ENCODE results near the gene LPO.

LPO gene

DNA sequence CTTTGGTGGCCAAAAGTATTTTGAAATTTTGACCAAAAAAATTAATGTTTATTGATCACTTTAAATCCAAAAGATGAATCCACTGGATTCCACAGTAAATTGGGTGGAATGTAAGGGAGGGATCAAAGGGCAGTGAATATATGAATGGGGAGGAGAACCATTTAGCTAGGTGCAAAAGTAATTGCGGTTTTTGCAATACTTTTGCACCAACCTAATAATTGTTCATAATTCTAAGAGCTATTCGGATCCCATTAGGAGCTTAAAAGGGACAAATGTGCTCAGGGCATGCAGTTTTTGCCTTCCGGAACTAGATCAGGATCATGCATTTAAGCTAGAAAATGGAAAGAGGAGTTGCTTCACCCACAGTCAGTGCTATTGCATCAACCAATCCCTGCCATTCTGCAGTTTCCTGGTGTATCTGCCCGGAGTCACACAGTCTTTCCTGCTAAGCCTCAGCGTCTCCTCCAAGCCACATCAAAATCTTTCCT is at the start of gene LPO:
TSS of gene LPO (plus strand) at position 438 of the 488 bp plus-strand sequence. CDS start 4,396 bp downstream, outside the sequence.
- no peak for DNase-seq

DNA sequence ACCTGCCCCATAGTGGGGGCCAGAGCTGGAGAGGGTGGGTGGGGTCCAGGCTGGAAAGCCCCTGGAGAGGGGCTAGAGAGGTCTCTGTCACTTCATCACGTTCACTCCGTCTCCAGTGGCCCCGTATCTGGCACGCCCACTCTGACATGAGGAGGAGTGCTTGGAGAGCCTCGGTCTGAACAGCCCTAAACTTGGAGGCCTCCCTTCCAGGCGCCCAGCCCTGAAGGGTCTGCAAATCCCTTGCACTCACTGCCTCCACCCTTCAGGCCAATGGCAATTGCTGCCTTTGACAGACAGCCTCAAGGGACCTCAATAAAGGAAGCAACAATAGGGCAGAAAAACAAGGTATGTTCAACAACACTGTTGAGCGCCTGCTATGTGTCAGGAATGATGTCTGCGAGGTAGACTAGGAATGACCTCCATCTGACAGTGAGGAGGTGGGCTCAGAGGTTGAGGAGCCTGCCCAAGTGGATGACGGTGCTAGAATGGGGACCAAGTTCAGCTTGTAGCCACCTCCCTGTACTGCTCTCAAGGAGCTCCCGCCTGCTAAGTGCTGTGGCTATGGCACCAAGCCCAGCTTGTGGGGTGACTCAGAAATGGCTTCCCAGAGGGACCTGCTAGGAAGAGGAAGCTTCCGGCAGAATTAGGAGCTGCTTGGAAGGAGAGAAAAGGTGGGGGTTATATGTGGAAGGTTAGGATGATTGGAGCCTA is 48.8 kb upstream of the LPO start:
- peak; percentile 69 for DNase-seq

DNA sequence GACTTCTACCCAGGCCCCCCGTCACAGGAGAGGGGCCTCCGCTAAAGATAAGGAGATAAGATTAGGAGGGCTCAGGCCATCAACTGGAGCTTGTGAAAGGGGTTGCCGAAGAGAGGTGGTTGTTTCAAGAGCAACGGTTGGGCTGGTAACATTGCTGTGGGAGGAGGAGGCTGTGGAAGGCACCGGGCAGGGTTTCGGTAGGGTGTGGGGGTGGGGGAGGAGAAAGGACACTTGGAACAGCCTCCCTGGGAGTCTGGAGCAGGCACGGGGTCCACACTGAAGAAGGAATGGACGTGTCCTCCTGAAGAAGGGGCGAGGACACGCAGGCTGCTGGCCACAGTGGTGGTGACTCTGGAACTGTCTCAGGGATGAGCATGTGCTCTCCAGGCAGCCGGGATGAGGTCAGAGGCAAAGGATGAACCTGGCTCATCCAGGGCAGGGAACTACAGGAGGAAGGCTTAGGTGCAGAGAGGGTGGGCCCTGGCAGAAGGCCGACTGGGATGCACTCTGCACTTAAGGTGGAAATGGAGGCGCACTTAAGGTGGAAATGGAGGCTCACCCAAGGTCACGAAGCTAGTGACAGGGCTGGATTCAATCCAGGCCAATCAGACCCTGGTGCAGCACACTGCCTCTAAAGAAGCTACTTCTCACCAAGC is 47.0 kb upstream of the LPO start:
- no peak for DNase-seq

DNA sequence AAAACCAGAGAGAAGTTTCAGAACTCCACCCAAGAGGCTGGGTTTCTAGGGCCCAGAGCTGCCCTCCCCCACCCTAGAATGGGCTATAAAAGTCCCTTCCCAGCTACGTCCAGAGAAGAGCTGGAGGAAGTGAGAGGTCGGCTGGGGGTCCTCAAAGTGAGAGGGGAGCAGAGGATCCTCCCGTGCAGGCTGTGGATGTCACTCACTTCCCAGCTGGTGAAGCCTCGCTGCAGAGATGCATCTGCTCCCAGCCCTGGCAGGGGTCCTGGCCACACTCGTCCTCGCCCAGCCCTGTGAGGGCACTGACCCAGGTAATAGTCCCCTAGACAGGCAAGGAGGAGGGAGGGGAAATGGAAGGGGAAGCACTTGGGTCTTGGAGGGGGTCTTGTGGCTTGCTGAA is 45.8 kb upstream of the LPO start, which contains the start of gene EPX:
TSS of gene EPX (plus strand) at position 115 of the 400 bp plus-strand sequence. CDS start at position 236, 121 bp downstream.
- DNase-seq: no peak

DNA sequence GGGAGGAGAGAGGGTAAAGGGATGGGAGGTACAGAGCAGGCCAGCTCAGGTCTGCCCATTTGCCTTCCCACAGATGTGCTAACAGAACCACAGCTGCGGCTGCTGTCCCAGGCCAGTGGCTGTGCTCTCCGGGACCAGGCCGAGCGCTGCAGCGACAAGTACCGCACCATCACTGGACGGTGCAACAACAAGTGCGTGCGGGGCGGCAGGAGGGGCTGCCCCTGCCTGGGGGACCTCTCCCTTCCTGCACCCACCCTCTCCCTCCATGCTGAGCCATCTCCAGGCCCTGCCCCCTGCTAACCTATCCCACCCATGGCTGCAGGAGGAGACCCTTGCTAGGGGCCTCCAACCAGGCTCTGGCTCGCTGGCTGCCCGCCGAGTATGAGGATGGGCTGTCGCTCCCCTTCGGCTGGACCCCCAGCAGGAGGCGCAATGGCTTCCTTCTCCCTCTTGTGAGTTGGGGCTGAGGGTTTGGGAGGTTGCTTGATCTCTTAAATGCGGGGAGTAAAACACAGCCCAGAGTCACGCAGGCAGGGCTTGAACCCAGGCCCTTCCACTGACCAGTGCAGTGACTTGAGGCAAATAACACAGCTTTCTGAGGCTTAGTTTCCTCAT is 44.6 kb upstream of the LPO start:
- DNase-seq: no peak

DNA sequence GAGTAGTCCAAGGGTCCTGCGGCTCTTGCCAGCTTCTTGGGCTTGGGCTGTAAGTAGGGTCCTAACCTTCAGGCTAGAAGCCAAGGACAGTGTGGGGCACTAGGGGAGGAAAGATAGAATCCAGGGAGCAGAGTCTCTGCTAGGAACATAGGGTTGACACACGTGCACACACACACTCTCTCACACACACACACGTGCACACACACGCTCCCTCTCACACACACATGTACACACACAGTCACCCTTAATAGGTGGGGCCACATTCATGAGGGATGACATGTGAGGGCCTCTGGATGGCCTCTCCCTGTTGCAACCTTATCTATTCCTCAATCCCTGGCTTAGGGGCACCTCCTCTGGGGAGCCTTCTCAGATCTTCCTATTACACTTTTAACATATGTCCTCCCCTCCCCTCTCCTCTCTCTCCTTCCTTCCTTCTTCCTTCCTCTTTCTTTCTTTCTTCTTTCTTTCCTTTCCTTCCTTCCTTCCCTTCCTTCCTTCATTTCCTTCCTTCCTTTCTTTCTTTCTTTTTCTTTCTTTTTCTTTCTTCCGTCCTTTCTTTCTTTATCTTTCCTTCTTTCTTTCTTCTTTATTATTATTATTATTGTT is 42.8 kb upstream of the LPO start:
- DNase-seq: no peak

DNA sequence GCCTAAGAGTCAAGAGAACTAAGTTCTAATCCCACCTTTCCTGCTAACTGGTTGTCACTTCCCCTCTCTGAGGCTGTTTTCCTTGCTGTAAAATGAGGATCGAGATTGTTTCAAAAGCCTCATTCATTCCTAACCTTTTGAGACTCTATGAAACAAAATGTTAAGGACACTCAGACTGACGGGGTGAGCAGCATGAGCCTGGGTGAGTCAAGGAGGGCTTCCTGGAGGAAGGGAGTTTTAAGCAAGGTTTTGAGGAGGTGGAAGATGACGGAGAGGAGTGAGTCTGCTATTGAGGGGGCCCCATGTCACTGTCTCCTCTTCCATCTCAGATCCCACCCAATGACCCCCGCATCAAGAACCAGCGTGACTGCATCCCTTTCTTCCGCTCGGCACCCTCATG is 41.8 kb upstream of the LPO start:
- DNase-seq: no peak

DNA sequence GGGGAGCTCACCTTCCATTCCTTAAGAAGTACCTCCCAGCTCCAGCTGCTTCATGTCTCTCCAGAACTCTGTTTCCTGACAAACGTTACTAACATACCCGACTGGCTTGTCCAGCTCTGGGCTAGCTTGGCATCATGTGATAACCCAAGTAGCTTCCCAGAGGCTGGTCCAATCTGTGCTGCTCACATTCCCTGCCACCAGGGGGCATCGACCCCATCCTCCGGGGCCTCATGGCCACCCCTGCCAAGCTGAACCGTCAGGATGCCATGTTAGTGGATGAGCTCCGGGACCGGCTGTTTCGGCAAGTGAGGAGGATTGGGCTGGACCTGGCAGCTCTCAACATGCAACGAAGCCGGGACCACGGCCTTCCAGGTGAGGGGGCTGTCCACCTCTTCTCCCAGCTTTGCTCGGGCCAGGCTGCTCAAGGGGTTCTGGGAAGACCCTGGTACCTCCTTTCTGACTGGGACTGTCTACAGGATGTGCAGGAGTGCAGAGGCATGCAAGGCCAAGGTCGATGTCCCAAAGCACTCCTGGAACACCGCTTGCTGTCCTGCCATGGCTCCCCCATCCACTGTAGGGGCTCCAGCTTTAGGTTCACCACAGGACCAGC is 38.3 kb upstream of the LPO start:
- no peak for DNase-seq

DNA sequence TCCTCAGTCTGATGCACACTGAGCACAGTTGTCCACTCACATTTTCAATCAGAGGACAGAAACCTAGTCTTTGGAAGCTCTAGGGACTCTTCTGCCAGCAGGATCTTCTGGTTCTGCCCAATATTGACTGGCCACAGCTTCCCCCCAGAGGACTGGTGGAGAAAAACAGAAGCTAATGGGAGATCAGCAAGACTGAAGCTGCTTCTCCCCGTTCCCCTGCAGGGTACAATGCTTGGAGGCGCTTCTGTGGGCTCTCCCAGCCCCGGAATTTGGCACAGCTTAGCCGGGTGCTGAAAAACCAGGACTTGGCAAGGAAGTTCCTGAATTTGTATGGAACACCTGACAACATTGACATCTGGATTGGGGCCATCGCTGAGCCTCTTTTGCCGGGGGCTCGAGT is 35.5 kb upstream of the LPO start:
- DNase-seq: no peak

DNA sequence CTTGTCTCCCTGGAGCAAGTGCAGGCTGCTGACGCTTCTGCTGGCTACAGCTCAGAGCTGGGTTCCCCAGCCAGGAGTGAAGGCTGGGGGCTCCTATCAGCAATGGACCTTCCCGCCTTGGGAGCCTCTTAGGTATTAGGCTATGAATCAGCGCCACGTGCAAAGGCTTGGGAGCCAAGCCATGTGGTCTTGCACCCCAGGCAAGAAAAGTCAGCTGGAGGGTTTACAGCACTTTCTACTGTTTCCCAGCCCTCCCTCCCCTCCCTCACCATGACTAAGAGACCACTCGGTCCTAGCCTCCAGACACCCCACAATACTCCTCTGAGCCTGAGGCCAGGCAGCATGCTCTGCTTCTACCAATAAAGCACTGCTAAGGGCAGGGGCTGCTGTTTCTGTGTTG is 33.6 kb upstream of the LPO start:
- no peak for DNase-seq

DNA sequence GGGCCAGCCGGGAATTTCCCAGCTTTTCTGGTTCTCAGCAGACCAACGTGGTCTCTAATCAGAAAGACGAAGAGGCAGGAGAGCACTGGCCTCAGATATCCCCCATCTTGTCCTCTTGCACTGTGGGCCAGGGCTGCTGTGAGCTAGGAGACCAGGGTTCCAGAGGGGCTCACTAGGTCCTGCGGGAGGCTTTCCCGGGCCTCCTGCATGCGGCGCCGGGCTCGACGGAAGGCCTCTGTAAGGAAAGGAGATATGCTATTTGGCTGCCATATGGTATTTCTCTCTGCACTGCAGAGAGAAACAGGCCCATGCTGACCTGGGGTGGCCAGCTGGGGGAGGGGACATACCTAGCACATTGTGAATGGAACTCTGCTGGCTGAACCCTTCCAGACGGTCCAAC is 32.4 kb upstream of the LPO start:
- DNase-seq: no peak

DNA sequence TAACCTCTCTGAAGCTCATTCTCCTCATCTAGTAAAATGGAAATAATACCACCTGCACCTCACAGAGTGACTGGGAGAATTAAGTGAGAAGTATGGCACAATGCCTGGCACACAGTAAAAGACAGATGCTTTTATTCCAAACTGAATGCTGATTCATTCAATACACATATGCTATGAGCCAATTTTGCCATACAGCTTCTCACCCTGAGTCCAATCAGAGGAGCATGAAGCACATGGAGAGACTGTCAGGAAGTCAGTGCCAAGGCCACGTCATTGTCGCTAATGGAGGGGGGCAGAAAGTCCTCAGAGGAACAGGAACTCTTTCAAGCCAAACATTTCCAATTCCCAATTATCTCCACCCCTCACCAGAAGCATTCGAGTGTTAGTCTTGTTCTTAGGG is 30.9 kb upstream of the LPO start:
- DNase-seq: no peak

DNA sequence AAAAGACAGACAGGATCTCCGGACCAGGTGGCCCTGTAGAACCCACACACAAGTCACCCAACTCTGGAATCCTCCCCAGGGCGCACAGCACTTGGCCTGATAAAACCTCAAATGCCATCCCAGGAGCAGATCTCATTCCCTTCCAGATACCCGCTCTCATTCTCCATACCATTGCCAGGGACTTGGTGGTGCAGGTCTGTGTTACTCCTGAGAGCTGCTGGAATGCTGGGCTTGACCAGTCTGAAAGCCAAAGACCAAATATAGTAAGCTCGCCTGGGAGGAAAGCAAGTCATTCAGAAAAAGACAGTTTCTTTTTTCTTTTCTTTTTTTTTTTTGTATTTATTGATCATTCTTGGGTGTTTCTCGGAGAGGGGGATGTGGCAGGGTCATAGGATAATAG is 30.0 kb upstream of the LPO start:
- DNase-seq: no peak

DNA sequence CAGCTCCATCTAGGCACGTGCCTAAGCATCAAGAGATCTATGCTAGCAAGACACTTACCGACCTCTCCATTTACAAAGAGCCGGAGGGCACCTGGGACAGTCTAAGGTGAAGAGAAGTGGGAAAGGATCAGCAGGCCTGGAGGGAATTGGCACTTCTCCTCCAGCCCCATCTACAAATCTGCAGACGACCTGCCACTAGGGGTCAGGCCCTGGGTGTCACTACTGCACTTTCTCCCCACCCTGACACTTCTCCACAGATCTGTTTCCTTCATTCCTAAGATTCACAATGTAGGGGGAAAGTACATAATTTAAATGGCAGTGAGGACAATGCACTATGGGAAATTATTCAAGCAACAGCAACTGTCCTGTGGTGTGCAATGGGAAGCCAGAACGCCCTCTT is 27.5 kb upstream of the LPO start:
- no peak for DNase-seq

DNA sequence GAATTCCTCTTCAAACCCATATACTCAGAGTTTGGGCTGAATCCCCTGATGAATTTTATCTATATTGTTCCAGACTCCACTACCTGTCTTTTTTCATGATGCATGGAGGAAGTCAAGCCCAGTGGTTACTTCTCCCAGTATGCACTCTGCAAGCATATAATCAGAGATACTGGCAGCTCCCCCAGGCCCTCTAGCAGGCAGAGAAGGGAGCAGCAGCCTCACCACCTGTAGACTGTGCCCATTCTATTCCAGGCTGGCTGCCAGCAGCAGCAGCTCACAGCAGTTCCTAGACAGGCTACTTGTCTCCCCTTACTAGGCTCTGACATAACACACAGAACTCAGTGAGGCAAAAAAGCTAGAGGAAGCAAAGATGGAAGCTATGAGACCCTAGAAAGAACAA is 22.7 kb upstream of the LPO start:
- DNase-seq: no peak

DNA sequence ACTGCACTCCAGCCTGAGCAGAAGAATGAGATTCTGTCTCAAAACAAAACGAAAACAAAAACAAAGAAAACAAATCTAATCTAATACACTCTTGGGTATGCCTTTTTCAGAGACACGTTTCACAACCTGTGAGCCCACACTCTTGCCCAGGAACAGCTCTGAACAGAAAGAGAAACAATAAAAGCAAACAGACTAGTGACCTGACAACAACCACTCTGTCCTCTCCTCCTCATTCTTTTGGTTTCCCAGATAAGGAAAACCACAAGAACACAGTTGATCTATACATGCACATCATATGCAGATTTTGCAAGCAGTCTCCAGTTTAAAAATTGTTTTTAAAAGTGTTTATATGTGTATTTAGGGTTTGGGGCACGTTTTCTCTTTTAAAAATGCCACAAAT is 20.6 kb upstream of the LPO start:
- DNase-seq: no peak

DNA sequence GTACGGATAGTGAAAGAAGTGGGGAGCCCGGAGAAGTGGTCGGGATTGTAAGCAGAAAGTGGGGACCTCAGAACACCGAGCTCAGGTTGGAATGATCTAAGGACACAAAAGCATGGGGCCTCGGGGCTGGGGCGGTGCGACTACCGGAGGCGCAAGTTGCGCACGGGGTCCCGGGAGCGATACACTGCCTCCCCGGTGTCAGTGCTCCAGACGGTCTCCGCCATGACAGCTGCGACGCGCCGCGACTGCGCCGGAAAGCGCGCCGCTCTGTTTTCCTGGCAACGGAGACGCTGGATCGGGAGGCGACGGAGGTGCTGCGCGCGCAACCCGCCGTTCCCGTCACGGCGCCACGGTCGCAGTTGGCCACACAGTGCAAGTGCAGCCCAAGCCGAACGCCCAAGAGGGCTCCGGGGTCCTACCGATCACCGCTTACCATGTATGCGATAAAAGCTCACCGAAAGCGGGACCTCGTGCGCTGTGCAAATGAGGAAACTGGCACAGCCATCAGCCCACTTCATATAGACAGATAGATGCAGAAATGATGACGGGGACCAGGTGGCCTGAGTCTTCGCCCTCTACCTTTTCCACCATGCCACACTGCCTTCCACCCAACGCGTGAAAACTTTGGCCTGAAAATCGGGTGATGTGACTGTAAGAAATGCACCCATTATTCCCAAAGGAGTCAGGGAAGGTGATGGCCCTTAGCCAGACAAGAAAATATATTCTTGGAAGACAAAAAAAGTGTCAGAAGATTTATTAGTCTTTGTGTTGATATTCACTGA is 19.2 kb upstream of the LPO start, which contains the start of gene MKS1:
TSS of gene MKS1 (minus strand) at position 249 of the 782 bp plus-strand sequence. CDS start at position 224, 25 bp downstream.
- peak; percentile 62 for DNase-seq

DNA sequence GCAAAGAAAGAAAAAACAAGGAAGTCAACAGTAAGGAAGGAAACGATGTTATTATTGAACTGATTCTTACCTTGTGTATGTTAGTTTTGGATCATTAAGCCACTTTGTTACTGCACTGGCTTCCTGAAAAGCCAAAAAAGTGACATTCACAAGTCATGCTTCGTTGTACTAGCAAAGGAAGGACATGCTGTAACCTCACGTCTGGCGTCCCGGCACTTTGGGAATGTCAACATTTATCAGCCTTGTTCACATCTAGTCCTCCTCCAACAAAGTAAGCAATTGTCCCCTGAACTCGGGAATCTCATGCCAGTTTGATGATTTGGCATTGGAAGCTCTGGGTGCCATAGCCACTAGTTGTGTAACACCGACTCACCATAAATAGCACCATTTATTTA is 18.6 kb upstream of the LPO start:
- no peak for DNase-seq

DNA sequence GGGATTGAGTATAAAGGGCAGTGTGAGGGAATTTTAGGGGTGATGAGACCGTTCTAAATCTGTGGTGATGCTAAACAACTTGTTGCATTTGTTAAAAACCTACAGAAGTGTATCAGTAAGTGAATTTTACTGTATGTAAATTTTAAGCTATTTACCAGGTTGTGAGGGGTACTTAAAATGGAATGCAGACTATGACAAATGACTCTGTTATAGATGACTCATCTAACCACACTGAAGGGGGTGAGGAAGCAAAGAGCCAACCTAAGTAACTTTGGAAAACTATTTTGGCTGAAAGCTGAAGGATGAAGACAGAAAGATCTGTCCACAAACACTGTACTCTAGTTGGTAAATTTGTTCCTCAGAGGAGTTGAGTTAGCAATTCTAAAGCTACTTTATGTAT is 14.1 kb upstream of the LPO start:
- no peak for DNase-seq

DNA sequence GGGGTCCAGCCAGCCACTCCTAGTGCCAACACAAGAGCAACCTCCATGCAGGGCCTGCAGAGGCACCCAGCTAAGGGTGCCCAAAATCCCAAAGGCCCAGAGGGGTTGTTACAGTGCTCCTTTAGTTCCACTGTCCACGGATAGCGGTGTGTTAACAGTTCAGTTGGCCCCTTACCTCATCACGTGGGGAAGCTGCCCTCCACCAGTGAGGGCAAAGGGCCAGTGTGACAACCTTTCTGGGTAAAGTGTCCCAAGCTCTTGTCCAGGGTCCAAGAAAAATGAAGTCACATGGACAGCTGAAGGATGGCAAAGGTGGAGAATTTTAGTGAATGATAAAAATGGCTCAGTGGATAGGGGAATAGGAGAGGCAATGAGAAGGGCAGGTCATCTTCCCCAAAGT is 10.7 kb upstream of the LPO start:
- DNase-seq: no peak

DNA sequence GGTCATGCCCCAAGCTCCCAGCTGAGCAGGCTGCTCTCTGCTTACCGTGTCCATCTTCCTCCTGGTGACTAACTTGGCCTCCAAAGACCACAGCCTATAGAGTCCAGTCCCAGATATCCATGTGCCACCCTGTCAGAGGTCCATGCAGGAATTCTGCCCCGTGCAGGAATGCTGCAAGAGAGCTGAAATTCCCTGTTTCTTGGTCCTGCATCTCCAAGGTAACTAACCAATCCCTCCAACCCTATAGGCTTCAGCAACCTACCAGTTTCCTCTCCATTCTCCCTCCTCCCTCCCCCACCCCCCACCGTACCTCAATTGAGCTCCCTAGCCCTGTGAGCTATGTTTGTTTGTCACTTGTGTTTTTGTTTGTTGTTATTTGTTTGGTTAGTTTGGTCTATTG is 9.7 kb upstream of the LPO start:
- no peak for DNase-seq

DNA sequence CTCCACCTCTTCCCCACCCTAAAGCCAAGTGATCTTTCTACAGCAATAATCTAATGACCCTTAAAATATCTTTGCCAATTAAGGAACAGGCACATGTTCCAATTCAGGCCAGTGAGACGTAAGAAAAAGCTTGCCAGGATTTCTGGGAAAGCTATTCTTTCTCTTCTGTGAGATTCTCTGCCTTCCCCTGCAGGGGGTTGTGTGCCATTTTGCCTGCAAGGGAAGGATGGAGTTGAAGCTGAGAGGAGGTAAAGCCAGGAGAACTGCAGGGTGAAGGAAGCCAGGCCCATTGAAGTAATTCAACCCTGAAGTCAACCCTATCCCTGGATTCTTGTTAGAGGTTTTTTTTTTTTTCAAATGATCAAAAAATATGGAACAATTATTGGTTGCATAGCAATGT is 9.0 kb upstream of the LPO start:
- DNase-seq: no peak
